ENCODE data around the gene GRAP2. TPM values are rescaled to one million over a fixed set of nuclear protein-coding genes. Genes with fewer than 3 reads are reported as not detected.

The GRAP2 gene
- total RNA-seq, 3 donors from 2014 or later: 0.66 to 8.0 (median 3.5) TPM

- H3K4me1 ChIP-seq: peaks cover 0 to 11% of the 10 kb centered on the region in 2 donors
- H3K36me3 ChIP-seq: no peaks in the 10 kb centered on the region
- H3K4me3 ChIP-seq: no peak overlapping the region
- no peaks in the 10 kb centered on the region for H3K27me3 ChIP-seq
- H3K27ac ChIP-seq: no peak overlapping the region
- intact Hi-C loops (cut with DNase I; ENCODE audit: low total_unique reads): no loop called here
- no peak for DNase-seq (ENCODE audit: low spot score in 2 of 2)
- TF ChIP-seq, protein P1, sequence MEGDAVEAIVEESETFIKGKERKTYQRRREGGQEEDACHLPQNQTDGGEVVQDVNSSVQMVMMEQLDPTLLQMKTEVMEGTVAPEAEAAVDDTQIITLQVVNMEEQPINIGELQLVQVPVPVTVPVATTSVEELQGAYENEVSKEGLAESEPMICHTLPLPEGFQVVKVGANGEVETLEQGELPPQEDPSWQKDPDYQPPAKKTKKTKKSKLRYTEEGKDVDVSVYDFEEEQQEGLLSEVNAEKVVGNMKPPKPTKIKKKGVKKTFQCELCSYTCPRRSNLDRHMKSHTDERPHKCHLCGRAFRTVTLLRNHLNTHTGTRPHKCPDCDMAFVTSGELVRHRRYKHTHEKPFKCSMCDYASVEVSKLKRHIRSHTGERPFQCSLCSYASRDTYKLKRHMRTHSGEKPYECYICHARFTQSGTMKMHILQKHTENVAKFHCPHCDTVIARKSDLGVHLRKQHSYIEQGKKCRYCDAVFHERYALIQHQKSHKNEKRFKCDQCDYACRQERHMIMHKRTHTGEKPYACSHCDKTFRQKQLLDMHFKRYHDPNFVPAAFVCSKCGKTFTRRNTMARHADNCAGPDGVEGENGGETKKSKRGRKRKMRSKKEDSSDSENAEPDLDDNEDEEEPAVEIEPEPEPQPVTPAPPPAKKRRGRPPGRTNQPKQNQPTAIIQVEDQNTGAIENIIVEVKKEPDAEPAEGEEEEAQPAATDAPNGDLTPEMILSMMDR (IDR thresholded peaks at IDR 0.05): no peak
- TF ChIP-seq POLR2A (IDR thresholded peaks at IDR 0.05) (no peak), POLR2AphosphoS5 (IDR thresholded peaks at IDR 0.05) (no peak)
- no peaks in the 10 kb centered on the region for H3K9me3 ChIP-seq
Observed at GRCh38 chr22:39965748-39966147, 64.9 kb downstream of the GRAP2 start.

- no peaks in the 10 kb centered on the region for H3K9me3 ChIP-seq
- no peak for TF ChIP-seq POLR2AphosphoS5 (IDR thresholded peaks at IDR 0.05)
- TF ChIP-seq, protein P1 (IDR thresholded peaks at IDR 0.05): no peak
- TF ChIP-seq POLR2A (IDR thresholded peaks at IDR 0.05): no peak
- H3K27me3 ChIP-seq: no peaks in the 10 kb centered on the region
- peak overlapping the region; percentile 69 to 73 for H3K27ac ChIP-seq
- no peaks in the 10 kb centered on the region for H3K36me3 ChIP-seq
- no peak for DNase-seq (ENCODE audit: low spot score in 2 of 2)
- peaks cover 0 to 11% of the 10 kb centered on the region in 2 donors for H3K4me1 ChIP-seq
- H3K4me3 ChIP-seq: no peak overlapping the region
- intact Hi-C loops (cut with DNase I; ENCODE audit: low total_unique reads): no loop called here
Observed at GRCh38 chr22:39966470-39966869, 65.6 kb downstream of the GRAP2 start.

GRCh38 chr22:39967103-39967829, 66.4 kb downstream of the GRAP2 start:
- Histone ChIP-seq H3K27me3 (no peaks in the 10 kb centered on the region), H3K36me3 (no peaks in the 10 kb centered on the region), H3K9me3 (no peaks in the 10 kb centered on the region), H3K4me1 (peaks cover 0 to 11% of the 10 kb centered on the region in 2 donors), H3K27ac (peak overlapping the region; percentile 73), H3K4me3 (no peak overlapping the region)
- intact Hi-C loops (cut with DNase I; ENCODE audit: low total_unique reads): no loop called here
- no peak for DNase-seq (ENCODE audit: low spot score in 2 of 2)
- TF ChIP-seq POLR2A (IDR thresholded peaks at IDR 0.05): no peak
- TF ChIP-seq, protein P1 (IDR thresholded peaks at IDR 0.05): no peak
- TF ChIP-seq POLR2AphosphoS5 (IDR thresholded peaks at IDR 0.05): no peak

- Histone ChIP-seq H3K4me1 (peaks cover 0 to 11% of the 10 kb centered on the region in 2 donors), H3K27me3 (no peaks in the 10 kb centered on the region), H3K4me3 (no peak overlapping the region), H3K27ac (peak overlapping the region; percentile 73), H3K36me3 (no peaks in the 10 kb centered on the region), H3K9me3 (no peaks in the 10 kb centered on the region)
- peak; percentile 66 for DNase-seq (ENCODE audit: low spot score in 2 of 2)
- intact Hi-C loops (cut with DNase I; ENCODE audit: low total_unique reads): no loop called here
- TF ChIP-seq, protein P1 (IDR thresholded peaks at IDR 0.05): no peak
- TF ChIP-seq POLR2AphosphoS5 (IDR thresholded peaks at IDR 0.05): peak in 1 of 3 donors; percentile 18
Observed at GRCh38 chr22:39967996-39968972, 67.4 kb downstream of the GRAP2 start.

Measured in breast epithelium (tissue), 4 donors.